NOMO-1 (cell line): Measurements from ENCODE around the gene UBALD2.
"Not testable (repeated sequence)": the region's sequence is repeated elsewhere in the genome, so short reads cannot be mapped to it uniquely, and the experiment has no call there.

Experiments
- DNase-seq, 2 experiments: peaks; one replicate each; lab custom pipeline; 2025; ENCODE audit not compliant: unreplicated experiment in 2 of 2; lab: John Stamatoyannopoulos, UW

Gene UBALD2

GRCh38 chr17:76243826-76244679 is 21.1 kb upstream of the UBALD2 start:
- DNase-seq, result no peak

- not testable (repeated sequence) for DNase-seq
Measured at GRCh38 chr17:76244721-76245120, 20.4 kb upstream of the UBALD2 start.

GRCh38 chr17:76246080-76247066 is 18.8 kb upstream of the UBALD2 start:
- peak; percentile 86 to 95 for DNase-seq

- DNase-seq, result no peak
Measured at GRCh38 chr17:76247304-76247703, 17.8 kb upstream of the UBALD2 start.

GRCh38 chr17:76248013-76248782 is 16.9 kb upstream of the UBALD2 start:
- no peak for DNase-seq

GRCh38 chr17:76250141-76250540 is 15.0 kb upstream of the UBALD2 start:
- DNase-seq, result no peak

GRCh38 chr17:76251478-76252039 is 13.6 kb upstream of the UBALD2 start:
- no peak for DNase-seq

GRCh38 chr17:76252040-76252954 is 12.9 kb upstream of the UBALD2 start:
- DNase-seq, result peak; percentile 78 to 86

GRCh38 chr17:76252967-76253766 is 12.0 kb upstream of the UBALD2 start:
- DNase-seq, result not testable (repeated sequence)

GRCh38 chr17:76253841-76254240 is 11.3 kb upstream of the UBALD2 start:
- no peak for DNase-seq

- DNase-seq, result no peak
Measured at GRCh38 chr17:76254275-76254674, 10.9 kb upstream of the UBALD2 start.

- no peak for DNase-seq
Measured at GRCh38 chr17:76255801-76256429, 9.2 kb upstream of the UBALD2 start.

- DNase-seq, result not testable (repeated sequence)
Measured at GRCh38 chr17:76256430-76257050, 8.6 kb upstream of the UBALD2 start.

GRCh38 chr17:76260220-76260619 is 4.9 kb upstream of the UBALD2 start:
- no peak for DNase-seq

- no peak for DNase-seq
Measured at GRCh38 chr17:76260669-76261068, 4.5 kb upstream of the UBALD2 start.

GRCh38 chr17:76261421-76262215 is 3.5 kb upstream of the UBALD2 start:
- no peak for DNase-seq
